Activated CD8-positive, alpha-beta memory T cell treated with anti-CD3 and anti-CD28 coated beads, Interleukin-2, amount 50 U/mL, for 48 hours (primary cell): Measurements from ENCODE around the gene SIX4.

Source experiments
- DNase-seq: peaks from one replicate; pipeline ENCODE4 v3.0.0-alpha.2; 2020

The SIX4 gene

GRCh38 chr14:60721326-60722106 lies 2.6 kb downstream of the SIX4 start:
- DNase-seq: peak; percentile 75

GRCh38 chr14:60720962-60721325 lies 3.2 kb downstream of the SIX4 start:
- no peak for DNase-seq

- DNase-seq: no peak
Observed at GRCh38 chr14:60720391-60720790, 3.8 kb downstream of the SIX4 start.

- no peak for DNase-seq
Observed at GRCh38 chr14:60713513-60713912, 10.6 kb downstream of the SIX4 start.

- no peak for DNase-seq
Observed at GRCh38 chr14:60710494-60710893, 13.7 kb downstream of the SIX4 start.

- no peak for DNase-seq
Observed at GRCh38 chr14:60707858-60708257, 16.3 kb downstream of the SIX4 start.

- no peak for DNase-seq
Observed at GRCh38 chr14:60705100-60705499, 19.1 kb downstream of the SIX4 start.

- DNase-seq: no peak
Observed at GRCh38 chr14:60700598-60700997, 23.6 kb downstream of the SIX4 start.

- DNase-seq: no peak
Observed at GRCh38 chr14:60695327-60695726, 28.8 kb downstream of the SIX4 start.

- DNase-seq: no peak
Observed at GRCh38 chr14:60691383-60692113, 32.6 kb downstream of the SIX4 start.

- no peak for DNase-seq
Observed at GRCh38 chr14:60686865-60687264, 37.3 kb downstream of the SIX4 start.

GRCh38 chr14:60684203-60684602 lies 39.9 kb downstream of the SIX4 start:
- no peak for DNase-seq

- DNase-seq: no peak
Observed at GRCh38 chr14:60681271-60681670, 42.9 kb downstream of the SIX4 start.

GRCh38 chr14:60680511-60680910 lies 43.6 kb downstream of the SIX4 start:
- no peak for DNase-seq

GRCh38 chr14:60679566-60680258 lies 44.4 kb downstream of the SIX4 start:
- DNase-seq: no peak

GRCh38 chr14:60677701-60678100 lies 46.5 kb downstream of the SIX4 start:
- no peak for DNase-seq

GRCh38 chr14:60670989-60671388 lies 53.2 kb downstream of the SIX4 start:
- no peak for DNase-seq

GRCh38 chr14:60668431-60669112 lies 55.6 kb downstream of the SIX4 start:
- no peak for DNase-seq

GRCh38 chr14:60665177-60665550 lies 59.0 kb downstream of the SIX4 start:
- no peak for DNase-seq

- DNase-seq: no peak
Observed at GRCh38 chr14:60662982-60663381, 61.2 kb downstream of the SIX4 start.

GRCh38 chr14:60661721-60662120 lies 62.4 kb downstream of the SIX4 start:
- DNase-seq: no peak
